GM19452 (cell line): ENCODE data around the gene TMEM150C.
"Not testable (repeated sequence)": the region's sequence is repeated elsewhere in the genome, so short reads cannot be mapped to it uniquely, and the experiment has no call there.

Source experiments
- ATAC-seq: cut with Tn5 transposase; IDR thresholded peaks from one replicate; pipeline ENCODE4 v1.9.1; 2021; ENCODE audit not compliant: unreplicated experiment

The TMEM150C gene

GRCh38 chr4:82569727-82570126, 7.9 kb upstream of the TMEM150C start:
- no peak for ATAC-seq

- no peak for ATAC-seq
Observed at GRCh38 chr4:82569076-82569475, 7.3 kb upstream of the TMEM150C start.

- ATAC-seq, result no peak
Observed at GRCh38 chr4:82567444-82567843, 5.7 kb upstream of the TMEM150C start.

- no peak for ATAC-seq
Observed at GRCh38 chr4:82562564-82562854, 721 bp upstream of the TMEM150C start.

- ATAC-seq, result no peak
Observed at GRCh38 chr4:82560853-82561785, 669 bp downstream of the TMEM150C start.

GRCh38 chr4:82559735-82560120, 2.1 kb downstream of the TMEM150C start:
- ATAC-seq, result no peak

GRCh38 chr4:82559090-82559734, 2.6 kb downstream of the TMEM150C start:
- not testable (repeated sequence) for ATAC-seq

GRCh38 chr4:82555276-82555675, 6.5 kb downstream of the TMEM150C start:
- no peak for ATAC-seq

GRCh38 chr4:82553020-82553419, 8.8 kb downstream of the TMEM150C start:
- ATAC-seq, result no peak

- ATAC-seq, result no peak
Observed at GRCh38 chr4:82551734-82552133, 10.1 kb downstream of the TMEM150C start.

- ATAC-seq, result not testable (repeated sequence)
Observed at GRCh38 chr4:82547850-82548249, 13.9 kb downstream of the TMEM150C start.

- ATAC-seq, result no peak
Observed at GRCh38 chr4:82543131-82543530, 18.7 kb downstream of the TMEM150C start.

- no peak for ATAC-seq
Observed at GRCh38 chr4:82542642-82543041, 19.1 kb downstream of the TMEM150C start.

GRCh38 chr4:82529322-82529721, 32.5 kb downstream of the TMEM150C start:
- no peak for ATAC-seq

- no peak for ATAC-seq
Observed at GRCh38 chr4:82528868-82529267, 32.9 kb downstream of the TMEM150C start.

- no peak for ATAC-seq
Observed at GRCh38 chr4:82528074-82528473, 33.7 kb downstream of the TMEM150C start.

GRCh38 chr4:82525307-82525911, 36.4 kb downstream of the TMEM150C start:
- no peak for ATAC-seq

GRCh38 chr4:82524570-82525152, 37.1 kb downstream of the TMEM150C start:
- no peak for ATAC-seq

GRCh38 chr4:82523179-82523578, 38.6 kb downstream of the TMEM150C start:
- ATAC-seq, result no peak

GRCh38 chr4:82522472-82522871, 39.3 kb downstream of the TMEM150C start:
- ATAC-seq, result no peak

GRCh38 chr4:82521283-82521682, 40.5 kb downstream of the TMEM150C start:
- no peak for ATAC-seq

GRCh38 chr4:82519776-82520175, 42.0 kb downstream of the TMEM150C start:
- no peak for ATAC-seq
